ENCODE measurements around the gene VPS52.

The VPS52 gene

DNA sequence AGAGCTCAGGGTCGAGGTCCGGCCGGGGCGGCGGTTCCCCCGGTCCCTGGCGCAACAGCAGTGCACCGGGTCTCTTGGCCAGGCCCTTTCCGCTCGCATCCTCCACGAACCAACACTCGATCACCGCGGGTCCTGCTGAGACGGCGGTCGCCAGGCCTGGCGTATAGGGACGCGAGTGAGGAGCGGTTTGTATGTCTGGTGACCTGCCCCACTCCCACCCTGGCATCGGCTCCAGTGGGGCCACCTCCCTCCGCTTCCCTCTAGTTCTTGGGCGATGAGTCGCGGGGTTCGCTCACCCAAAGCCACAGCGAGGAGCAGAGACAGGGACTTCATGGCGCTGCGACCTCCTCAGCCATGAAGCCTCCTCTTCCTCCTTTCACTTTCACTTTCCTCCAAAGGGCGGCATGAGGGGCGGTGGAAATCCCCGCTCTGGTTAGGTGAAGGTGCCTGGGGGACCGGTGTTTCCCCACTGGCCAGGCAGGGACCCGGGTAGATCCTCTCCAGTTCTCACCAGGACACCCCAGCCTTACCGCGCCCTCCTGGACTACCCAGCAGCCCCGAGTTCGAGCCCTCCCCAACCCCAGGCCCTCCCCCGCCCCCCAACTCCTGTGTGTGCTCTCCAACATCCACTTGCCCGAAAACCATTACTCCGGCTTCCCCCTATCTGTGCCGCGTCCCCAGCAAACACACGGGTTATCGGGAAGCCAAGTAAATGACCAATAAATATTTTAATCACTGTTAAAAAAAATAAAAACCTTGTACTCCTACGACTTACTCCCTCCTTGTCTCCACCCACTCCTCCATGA is 42.2 kb upstream of the VPS52 start, which contains the start of gene TAPBP (continued):
- TF ChIP-seq ZNF354C (tag by site-specific recombination; IDR thresholded peaks at IDR 0.05; ENCODE audit: borderline replicate concordance, low read depth) (no peak), ZNF202 (tag by site-specific recombination; IDR thresholded peaks at IDR 0.05; ENCODE audit: borderline replicate concordance) (no peak), ZNF335 (tag by site-specific recombination; conservative IDR thresholded peaks at IDR 0.05) (peak; percentile 86), KLF7 (tag by site-specific recombination; IDR thresholded peaks at IDR 0.05; ENCODE audit: borderline replicate concordance) (peak; percentile 3; the same call in 1 of the 2 replicates), ZNF23 (tag by site-specific recombination; IDR thresholded peaks at IDR 0.05; ENCODE audit: borderline replicate concordance) (no peak), SETDB1 (IDR thresholded peaks at IDR 0.05; ENCODE audit: insufficient read length, low read length) (no peak), ZNF248 (tag by site-specific recombination; IDR thresholded peaks at IDR 0.05) (no peak), ZEB2 (tag by site-specific recombination; IDR thresholded peaks at IDR 0.05) (no peak), ZNF24 (tag by site-specific recombination; IDR thresholded peaks at IDR 0.05) (no peak), ZNF174 (tag by site-specific recombination; IDR thresholded peaks at IDR 0.05) (no peak), REPIN1 (tag by site-specific recombination; IDR thresholded peaks at IDR 0.05; ENCODE audit: low read depth) (no peak), ZNF843 (tag by site-specific recombination; IDR thresholded peaks at IDR 0.05) (no peak; the same call in none of the 2 replicates), ZNF768 (tag by site-specific recombination; IDR thresholded peaks at IDR 0.05) (no peak), ZNF529 (tag by site-specific recombination; IDR thresholded peaks at IDR 0.05; ENCODE audit: insufficient replicate concordance) (no peak), ZFP3 (tag by site-specific recombination; IDR thresholded peaks at IDR 0.05; ENCODE audit: low read depth) (no peak), MZF1 (tag by site-specific recombination; IDR thresholded peaks at IDR 0.05; ENCODE audit: borderline replicate concordance) (no peak), TCF7L2 (IDR thresholded peaks at IDR 0.05; ENCODE audit: borderline replicate concordance, low read depth, low read length) (no peak), ZNF670 (tag by site-specific recombination; IDR thresholded peaks at IDR 0.05; ENCODE audit: low read depth) (no peak), BCL11A (tag by site-specific recombination; IDR thresholded peaks at IDR 0.05; ENCODE audit: low read depth) (no peak; the same call in 1 of the 2 replicates), ZNF629 (tag by site-specific recombination; IDR thresholded peaks at IDR 0.05) (0 out of 2 replicates have a peak, but pooled peaks have one; percentile 29), ZNF157 (tag by site-specific recombination; IDR thresholded peaks at IDR 0.05) (no peak)
- TF ChIP-seq, protein P1, sequence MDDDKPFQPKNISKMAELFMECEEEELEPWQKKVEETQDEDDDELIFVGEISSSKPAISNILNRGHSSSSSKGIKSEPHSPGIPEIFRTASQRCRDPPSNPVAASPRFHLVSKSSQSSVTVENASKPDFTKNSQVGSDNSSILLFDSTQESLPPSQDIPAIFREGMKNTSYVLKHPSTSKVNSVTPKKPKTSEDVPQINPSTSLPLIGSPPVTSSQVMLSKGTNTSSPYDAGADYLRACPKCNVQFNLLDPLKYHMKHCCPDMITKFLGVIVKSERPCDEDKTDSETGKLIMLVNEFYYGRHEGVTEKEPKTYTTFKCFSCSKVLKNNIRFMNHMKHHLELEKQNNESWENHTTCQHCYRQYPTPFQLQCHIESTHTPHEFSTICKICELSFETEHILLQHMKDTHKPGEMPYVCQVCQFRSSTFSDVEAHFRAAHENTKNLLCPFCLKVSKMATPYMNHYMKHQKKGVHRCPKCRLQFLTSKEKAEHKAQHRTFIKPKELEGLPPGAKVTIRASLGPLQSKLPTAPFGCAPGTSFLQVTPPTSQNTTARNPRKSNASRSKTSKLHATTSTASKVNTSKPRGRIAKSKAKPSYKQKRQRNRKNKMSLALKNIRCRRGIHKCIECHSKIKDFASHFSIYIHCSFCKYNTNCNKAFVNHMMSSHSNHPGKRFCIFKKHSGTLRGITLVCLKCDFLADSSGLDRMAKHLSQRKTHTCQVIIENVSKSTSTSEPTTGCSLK (tag by site-specific recombination; IDR thresholded peaks at IDR 0.05) = no peak
- TF ChIP-seq, protein P2, sequence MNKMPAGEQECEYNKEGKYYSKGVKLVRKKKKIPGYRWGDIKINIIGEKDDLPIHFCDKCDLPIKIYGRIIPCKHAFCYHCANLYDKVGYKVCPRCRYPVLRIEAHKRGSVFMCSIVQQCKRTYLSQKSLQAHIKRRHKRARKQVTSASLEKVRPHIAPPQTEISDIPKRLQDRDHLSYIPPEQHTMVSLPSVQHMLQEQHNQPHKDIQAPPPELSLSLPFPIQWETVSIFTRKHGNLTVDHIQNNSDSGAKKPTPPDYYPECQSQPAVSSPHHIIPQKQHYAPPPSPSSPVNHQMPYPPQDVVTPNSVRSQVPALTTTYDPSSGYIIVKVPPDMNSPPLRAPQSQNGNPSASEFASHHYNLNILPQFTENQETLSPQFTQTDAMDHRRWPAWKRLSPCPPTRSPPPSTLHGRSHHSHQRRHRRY (tag by site-specific recombination; IDR thresholded peaks at IDR 0.05) = no peak
- TF ChIP-seq, protein P3, sequence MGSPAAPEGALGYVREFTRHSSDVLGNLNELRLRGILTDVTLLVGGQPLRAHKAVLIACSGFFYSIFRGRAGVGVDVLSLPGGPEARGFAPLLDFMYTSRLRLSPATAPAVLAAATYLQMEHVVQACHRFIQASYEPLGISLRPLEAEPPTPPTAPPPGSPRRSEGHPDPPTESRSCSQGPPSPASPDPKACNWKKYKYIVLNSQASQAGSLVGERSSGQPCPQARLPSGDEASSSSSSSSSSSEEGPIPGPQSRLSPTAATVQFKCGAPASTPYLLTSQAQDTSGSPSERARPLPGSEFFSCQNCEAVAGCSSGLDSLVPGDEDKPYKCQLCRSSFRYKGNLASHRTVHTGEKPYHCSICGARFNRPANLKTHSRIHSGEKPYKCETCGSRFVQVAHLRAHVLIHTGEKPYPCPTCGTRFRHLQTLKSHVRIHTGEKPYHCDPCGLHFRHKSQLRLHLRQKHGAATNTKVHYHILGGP (tag by site-specific recombination; IDR thresholded peaks at IDR 0.05) = no peak
- TF ChIP-seq, protein P4, sequence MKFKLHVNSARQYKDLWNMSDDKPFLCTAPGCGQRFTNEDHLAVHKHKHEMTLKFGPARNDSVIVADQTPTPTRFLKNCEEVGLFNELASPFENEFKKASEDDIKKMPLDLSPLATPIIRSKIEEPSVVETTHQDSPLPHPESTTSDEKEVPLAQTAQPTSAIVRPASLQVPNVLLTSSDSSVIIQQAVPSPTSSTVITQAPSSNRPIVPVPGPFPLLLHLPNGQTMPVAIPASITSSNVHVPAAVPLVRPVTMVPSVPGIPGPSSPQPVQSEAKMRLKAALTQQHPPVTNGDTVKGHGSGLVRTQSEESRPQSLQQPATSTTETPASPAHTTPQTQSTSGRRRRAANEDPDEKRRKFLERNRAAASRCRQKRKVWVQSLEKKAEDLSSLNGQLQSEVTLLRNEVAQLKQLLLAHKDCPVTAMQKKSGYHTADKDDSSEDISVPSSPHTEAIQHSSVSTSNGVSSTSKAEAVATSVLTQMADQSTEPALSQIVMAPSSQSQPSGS (tag by site-specific recombination; IDR thresholded peaks at IDR 0.05; ENCODE audit: low read depth) = no peak
- TF ChIP-seq, protein P5, sequence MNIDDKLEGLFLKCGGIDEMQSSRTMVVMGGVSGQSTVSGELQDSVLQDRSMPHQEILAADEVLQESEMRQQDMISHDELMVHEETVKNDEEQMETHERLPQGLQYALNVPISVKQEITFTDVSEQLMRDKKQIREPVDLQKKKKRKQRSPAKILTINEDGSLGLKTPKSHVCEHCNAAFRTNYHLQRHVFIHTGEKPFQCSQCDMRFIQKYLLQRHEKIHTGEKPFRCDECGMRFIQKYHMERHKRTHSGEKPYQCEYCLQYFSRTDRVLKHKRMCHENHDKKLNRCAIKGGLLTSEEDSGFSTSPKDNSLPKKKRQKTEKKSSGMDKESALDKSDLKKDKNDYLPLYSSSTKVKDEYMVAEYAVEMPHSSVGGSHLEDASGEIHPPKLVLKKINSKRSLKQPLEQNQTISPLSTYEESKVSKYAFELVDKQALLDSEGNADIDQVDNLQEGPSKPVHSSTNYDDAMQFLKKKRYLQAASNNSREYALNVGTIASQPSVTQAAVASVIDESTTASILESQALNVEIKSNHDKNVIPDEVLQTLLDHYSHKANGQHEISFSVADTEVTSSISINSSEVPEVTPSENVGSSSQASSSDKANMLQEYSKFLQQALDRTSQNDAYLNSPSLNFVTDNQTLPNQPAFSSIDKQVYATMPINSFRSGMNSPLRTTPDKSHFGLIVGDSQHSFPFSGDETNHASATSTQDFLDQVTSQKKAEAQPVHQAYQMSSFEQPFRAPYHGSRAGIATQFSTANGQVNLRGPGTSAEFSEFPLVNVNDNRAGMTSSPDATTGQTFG (tag by site-specific recombination; IDR thresholded peaks at IDR 0.05; ENCODE audit: borderline replicate concordance) = no peak
- TF ChIP-seq, protein P6, sequence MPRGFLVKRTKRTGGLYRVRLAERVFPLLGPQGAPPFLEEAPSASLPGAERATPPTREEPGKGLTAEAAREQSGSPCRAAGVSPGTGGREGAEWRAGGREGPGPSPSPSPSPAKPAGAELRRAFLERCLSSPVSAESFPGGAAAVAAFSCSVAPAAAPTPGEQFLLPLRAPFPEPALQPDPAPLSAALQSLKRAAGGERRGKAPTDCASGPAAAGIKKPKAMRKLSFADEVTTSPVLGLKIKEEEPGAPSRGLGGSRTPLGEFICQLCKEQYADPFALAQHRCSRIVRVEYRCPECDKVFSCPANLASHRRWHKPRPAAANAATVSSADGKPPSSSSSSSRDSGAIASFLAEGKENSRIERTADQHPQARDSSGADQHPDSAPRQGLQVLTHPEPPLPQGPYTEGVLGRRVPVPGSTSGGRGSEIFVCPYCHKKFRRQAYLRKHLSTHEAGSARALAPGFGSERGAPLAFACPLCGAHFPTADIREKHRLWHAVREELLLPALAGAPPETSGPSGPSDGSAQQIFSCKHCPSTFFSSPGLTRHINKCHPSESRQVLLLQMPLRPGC (tag by site-specific recombination; IDR thresholded peaks at IDR 0.05) = no peak
